Choroid plexus epithelial cell (primary cell): ENCODE data around the gene BSND.

Experiments
- DNase-seq: peaks from one replicate; pipeline ENCODE4 v3.0.0-alpha.2; 2010; ENCODE audit warnings: low read depth
- H3K4me3 ChIP-seq: 2 replicates; pipeline ENCODE4 v1.5.1; 2011; ENCODE audit warnings: low read depth, mild to moderate bottlenecking, control low read depth, low read length, moderate library complexity
- CTCF ChIP-seq: conservative IDR thresholded peaks from 2 replicates; pipeline ENCODE4 v1.5.1; 2011; ENCODE audit warnings: low read depth, mild to moderate bottlenecking, control low read depth, inconsistent platforms, low read length, moderate library complexity

The BSND gene

DNA sequence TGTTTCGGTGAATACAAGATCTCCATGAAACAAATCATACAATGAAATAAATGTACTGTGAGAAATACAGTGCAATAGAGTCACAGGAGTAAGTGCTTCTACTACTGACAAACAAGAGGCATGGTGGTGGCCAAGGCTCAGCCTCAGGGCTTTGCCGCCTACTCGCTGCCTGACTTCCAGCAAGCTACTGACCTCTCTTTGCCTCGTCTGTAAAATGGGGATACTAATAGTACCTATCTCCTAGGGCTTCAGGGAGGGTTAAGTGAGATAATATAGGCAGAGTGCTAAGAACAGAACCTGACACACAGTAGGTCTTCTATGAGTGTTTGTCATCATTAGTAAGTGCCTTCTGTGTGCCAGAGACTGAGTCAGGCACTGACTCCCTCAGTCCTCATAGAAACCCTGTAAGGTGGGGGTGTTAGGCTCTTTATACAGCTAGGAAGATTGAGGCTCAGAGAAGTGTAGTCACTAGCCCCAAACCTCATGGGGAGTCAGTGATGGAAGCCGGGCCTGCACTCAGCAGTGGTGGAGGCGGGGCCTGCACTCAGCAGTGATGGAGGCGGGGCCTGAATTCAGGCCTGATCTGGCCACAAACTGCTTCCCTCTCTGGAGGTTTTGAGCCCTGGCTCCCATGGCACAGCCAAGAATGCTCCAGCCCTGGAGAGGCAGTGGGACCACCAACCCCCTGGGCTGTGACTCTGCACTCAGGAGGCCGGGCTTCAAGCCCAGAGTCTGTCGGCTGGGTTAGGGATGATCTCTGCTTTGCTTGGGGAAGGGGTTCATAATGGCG, 6.8 kb downstream of the BSND start:
- TF ChIP-seq CTCF = no peak
- no peak for DNase-seq
- H3K4me3 ChIP-seq = no peak overlapping the region

DNA sequence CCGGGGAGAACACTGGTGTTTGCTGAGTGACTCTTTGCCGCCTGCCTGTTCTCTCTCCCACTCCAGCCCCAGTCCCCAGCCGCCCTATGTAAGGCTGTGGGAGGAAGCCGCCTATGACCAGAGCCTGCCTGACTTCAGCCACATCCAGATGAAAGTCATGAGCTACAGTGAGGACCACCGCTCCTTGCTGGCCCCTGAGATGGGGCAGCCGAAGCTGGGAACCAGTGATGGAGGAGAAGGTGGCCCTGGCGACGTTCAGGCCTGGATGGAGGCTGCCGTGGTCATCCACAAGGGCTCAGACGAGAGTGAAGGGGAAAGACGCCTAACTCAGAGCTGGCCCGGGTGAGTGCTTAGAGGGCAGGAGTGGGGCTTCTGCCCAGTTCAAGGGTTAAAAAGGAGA, 8.2 kb downstream of the BSND start:
- no peak for TF ChIP-seq CTCF
- no peak overlapping the region for H3K4me3 ChIP-seq
- no peak for DNase-seq

DNA sequence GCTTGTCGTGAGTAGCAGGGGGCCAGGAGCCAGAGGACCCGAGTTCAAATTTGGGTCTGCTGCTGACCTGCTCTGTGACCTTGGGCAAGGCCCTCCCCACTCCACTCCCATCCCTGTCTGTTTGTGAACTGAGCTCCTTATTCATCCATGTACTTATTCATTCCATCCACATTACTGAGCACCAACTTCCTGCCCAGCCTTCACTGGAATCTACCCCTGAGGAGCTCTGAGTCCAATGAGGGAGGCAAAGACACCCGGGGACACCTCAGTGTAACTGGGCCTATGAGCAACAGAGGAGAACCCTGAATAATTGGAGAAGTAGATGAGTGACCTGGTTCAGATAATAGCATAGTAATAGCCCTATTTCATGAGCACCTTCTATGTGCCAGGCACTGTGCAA, 8.9 kb downstream of the BSND start:
- TF ChIP-seq CTCF = no peak
- no peak overlapping the region for H3K4me3 ChIP-seq
- peak; percentile 60 for DNase-seq

GRCh38 chr1:55010194-55010886, 11.6 kb downstream of the BSND start:
- TF ChIP-seq CTCF = no peak
- no peak overlapping the region for H3K4me3 ChIP-seq
- no peak for DNase-seq

DNA sequence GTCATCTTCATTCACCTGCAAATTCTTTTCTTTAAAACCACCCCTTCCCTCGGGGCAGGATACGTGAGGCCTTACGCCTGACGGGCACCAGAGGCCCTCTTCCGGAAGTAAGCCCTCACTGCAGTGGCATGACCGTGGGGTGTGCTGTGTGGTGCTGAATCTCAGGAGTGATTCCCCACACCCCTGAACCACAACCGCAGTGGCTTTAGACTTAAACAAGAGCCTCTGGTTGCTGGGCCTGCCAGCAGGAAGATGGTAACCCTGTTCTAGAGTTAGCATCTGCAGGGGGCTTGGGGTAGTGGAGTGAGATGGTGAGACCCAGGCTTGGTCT, 12.1 kb downstream of the BSND start:
- TF ChIP-seq CTCF = no peak
- no peak overlapping the region for H3K4me3 ChIP-seq

GRCh38 chr1:55012661-55013060, 13.9 kb downstream of the BSND start:
- no peak for DNase-seq
- TF ChIP-seq CTCF = no peak
- H3K4me3 ChIP-seq = no peak overlapping the region

More for the DNA sequence above, 12.1 kb downstream of the BSND start:
- no peak for DNase-seq

- no peak for TF ChIP-seq CTCF
- no peak for DNase-seq
- H3K4me3 ChIP-seq = no peak overlapping the region
Observed at GRCh38 chr1:55015123-55015522, 16.4 kb downstream of the BSND start.
